ENCODE measurements around the gene CFAP77. TPM values are rescaled to one million over a fixed set of nuclear protein-coding genes. Genes with fewer than 3 reads are reported as not detected.

CFAP77 gene
- total RNA-seq, 2 donors from 2014 or later = 3.3 to 8.6 TPM

DNA sequence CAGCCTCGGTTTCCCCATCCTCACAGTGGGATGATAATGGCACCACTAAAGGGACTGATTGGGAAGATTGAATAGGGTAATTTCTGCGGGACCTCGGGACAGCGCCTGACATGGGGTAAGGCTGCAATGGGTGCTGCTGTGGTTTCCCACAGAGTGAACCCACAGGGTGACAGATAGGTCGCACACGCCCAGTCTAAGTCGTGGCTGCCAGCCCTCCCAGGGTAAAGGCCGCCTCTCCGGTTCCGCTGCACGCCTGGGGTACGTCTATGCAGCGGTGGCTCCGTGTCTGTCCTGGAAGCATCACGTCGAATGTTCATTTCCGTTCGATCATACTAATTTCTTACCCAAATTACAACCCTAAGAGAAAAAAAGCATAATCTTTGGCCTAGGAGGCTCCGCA lies 631 bp downstream of the CFAP77 start:
- no peak for DNase-seq (ENCODE audit: low spot score)
- Histone ChIP-seq H3K4me3 (peak overlapping the region; percentile 51 to 57), H3K27me3 (peaks cover 0 to 8% of the 10 kb centered on the region in 2 donors), H3K4me1 (peaks cover 0 to 48% of the 10 kb centered on the region in 2 donors), H3K9me3 (no peaks in the 10 kb centered on the region), H3K27ac (peak overlapping the region; percentile 77 to 88), H3K36me3 (no peaks in the 10 kb centered on the region)
- TF ChIP-seq CTCF (IDR thresholded peaks at IDR 0.05) = no peak

GRCh38 chr9:132411091-132411508 lies 1.1 kb downstream of the CFAP77 start:
- Histone ChIP-seq H3K4me1 (peaks cover 0 to 44% of the 10 kb centered on the region in 2 donors), H3K36me3 (no peaks in the 10 kb centered on the region), H3K4me3 (peak overlapping the region; percentile 51 to 57), H3K9me3 (no peaks in the 10 kb centered on the region), H3K27ac (peak overlapping the region in 1 of 2 donors; percentile 23), H3K27me3 (peaks cover 0 to 8% of the 10 kb centered on the region in 2 donors)
- DNase-seq (ENCODE audit: low spot score) = no peak
- peak; percentile 25 to 71 for TF ChIP-seq CTCF (IDR thresholded peaks at IDR 0.05)

- DNase-seq (ENCODE audit: low spot score) = no peak
- TF ChIP-seq CTCF (IDR thresholded peaks at IDR 0.05) = peak in 1 of 2 donors; percentile 60
- Histone ChIP-seq H3K27ac (no peak overlapping the region), H3K27me3 (peaks cover 0 to 8% of the 10 kb centered on the region in 2 donors), H3K36me3 (no peaks in the 10 kb centered on the region), H3K4me3 (no peak overlapping the region), H3K4me1 (peaks cover 0 to 39% of the 10 kb centered on the region in 2 donors), H3K9me3 (no peaks in the 10 kb centered on the region)
Observed at GRCh38 chr9:132412089-132412488, 2.1 kb downstream of the CFAP77 start.

- peaks cover 0 to 8% of the 10 kb centered on the region in 2 donors for H3K27me3 ChIP-seq
Observed at GRCh38 chr9:132413926-132414325, 3.9 kb downstream of the CFAP77 start.

GRCh38 chr9:132414731-132415130 lies 4.7 kb downstream of the CFAP77 start:
- no peak for DNase-seq (ENCODE audit: low spot score)
- TF ChIP-seq CTCF (IDR thresholded peaks at IDR 0.05) = no peak
- H3K4me3 ChIP-seq = no peak overlapping the region
- H3K27ac ChIP-seq = no peak overlapping the region
- no peaks in the 10 kb centered on the region for H3K36me3 ChIP-seq
- peaks cover 0 to 19% of the 10 kb centered on the region in 2 donors for H3K4me1 ChIP-seq
- no peaks in the 10 kb centered on the region for H3K9me3 ChIP-seq
- peaks cover 0 to 8% of the 10 kb centered on the region in 2 donors for H3K27me3 ChIP-seq

More at GRCh38 chr9:132413926-132414325, 3.9 kb downstream of the CFAP77 start:
- no peak overlapping the region for H3K27ac ChIP-seq
- H3K4me1 ChIP-seq = peaks cover 0 to 27% of the 10 kb centered on the region in 2 donors
- H3K36me3 ChIP-seq = no peaks in the 10 kb centered on the region
- no peak for DNase-seq (ENCODE audit: low spot score)
- no peaks in the 10 kb centered on the region for H3K9me3 ChIP-seq
- TF ChIP-seq CTCF (IDR thresholded peaks at IDR 0.05) = no peak
- H3K4me3 ChIP-seq = no peak overlapping the region

DNA sequence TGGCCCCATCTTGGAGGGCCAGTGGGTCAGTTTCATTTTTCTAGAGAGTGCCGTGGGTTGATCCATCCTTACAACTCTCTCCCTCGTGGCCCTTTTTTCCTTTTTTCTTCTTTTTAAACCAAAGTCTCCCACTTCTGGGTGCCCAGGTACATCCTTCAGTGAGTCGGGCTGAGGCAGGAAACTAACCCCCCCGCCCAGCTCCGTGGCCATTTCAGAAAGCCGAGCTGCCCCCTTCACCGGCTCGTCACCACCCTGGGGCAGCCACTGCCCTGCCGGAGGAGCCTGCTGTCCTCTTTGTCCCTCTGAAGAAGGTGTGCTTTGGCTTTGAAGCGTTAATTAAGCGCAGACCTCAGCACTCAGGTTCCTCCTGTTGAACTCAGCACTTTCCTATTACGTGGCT lies 5.2 kb downstream of the CFAP77 start:
- H3K4me3 ChIP-seq = no peak overlapping the region
- H3K27me3 ChIP-seq = peaks cover 0 to 8% of the 10 kb centered on the region in 2 donors
- H3K9me3 ChIP-seq = no peaks in the 10 kb centered on the region
- no peak for DNase-seq (ENCODE audit: low spot score)
- H3K27ac ChIP-seq = no peak overlapping the region
- H3K4me1 ChIP-seq = peaks cover 0 to 14% of the 10 kb centered on the region in 2 donors
- TF ChIP-seq CTCF (IDR thresholded peaks at IDR 0.05) = no peak
- H3K36me3 ChIP-seq = no peaks in the 10 kb centered on the region
